ENCODE data around the gene NACA.

GRCh38 chr12:56769868-56770267, 44.8 kb upstream of the NACA start:
- TF ChIP-seq CTCF (IDR thresholded peaks at IDR 0.05) (no peak), POLR2A (IDR thresholded peaks at IDR 0.05) (no peak)
